KG1 (cell line): ENCODE measurements around the gene PPRC1.

Source experiments
- DNase-seq: peaks from one replicate; lab custom pipeline; 2025; lab: John Stamatoyannopoulos, UW

The PPRC1 gene

DNA sequence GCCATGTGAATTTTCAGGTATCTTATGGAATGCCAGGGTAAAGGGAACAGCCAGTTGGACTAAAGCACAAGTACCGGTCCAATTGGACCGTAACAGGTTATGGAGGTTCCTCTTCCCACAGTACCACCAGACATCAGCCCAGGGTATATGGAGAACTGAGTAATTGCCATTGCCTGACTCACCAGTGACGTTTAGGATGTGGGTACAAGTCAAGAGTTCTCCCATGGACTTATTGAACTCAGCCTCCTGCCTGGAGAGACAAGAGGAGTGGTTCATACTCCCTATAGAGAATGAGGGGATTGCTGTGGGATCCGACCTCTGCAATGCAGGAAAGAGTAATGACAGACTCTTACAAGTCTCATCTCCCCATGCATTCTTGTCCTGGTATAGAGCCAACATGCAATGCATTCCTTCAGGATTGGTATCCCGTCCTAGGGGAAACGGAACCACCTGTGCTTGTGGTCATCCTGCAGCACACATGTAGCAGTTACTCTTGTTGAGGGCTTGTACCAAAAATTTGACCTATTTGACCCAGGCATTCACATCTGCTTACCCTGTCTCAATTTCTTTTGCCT lies 62.5 kb downstream of the PPRC1 start:
- no peak for DNase-seq

DNA sequence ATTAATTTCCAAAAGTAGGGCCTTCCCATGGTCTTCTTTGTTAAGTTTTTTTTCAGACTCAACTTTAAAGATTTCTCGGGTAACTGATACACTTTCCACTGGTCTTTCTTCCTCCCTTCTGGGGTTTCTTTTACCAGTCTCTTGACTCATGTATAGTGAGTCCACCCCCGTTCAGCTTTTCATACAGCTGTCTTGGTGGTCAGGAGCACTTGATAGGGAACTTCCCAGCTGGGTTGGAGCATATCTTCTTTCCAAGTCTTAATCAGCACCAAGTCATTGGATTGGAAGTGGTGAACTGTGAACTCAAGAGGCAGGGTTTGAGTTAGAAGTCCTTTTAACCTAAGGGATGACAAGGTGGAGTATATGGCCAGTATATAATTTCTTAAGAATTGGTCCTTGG lies 64.1 kb downstream of the PPRC1 start:
- DNase-seq: no peak

DNA sequence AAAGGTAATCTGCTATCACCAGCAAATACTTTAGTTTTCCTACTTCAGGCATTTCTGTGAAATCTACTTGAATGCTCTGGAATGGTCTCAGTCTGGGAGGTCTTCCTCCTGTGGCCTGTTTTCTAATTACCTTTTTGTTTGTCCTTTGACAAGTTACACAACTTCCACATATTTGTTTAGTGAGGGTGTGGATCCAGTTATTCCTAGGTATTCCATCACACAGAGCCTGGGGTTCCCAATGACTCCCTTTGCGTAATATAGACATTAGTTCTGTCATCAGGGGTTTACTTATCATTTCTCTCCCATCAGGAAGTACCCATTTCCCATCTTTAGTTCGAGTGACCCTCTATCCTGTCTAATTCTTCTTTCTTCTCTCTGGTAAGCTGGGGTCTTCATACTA lies 65.2 kb downstream of the PPRC1 start:
- no peak for DNase-seq
